PFSK-1 (cell line): ENCODE results near the gene NEDD4L.

ENCODE experiments used
- FOXP2 ChIP-seq: optimal IDR thresholded peaks from 2 replicates; pipeline ENCODE3; 2011; ENCODE audit warnings: borderline replicate concordance, control low read depth, inconsistent platforms; ENCODE audit not compliant: insufficient read depth; ENCODE audit errors: extremely low read length, extremely low read depth
- POLR2AphosphoS5 ChIP-seq: IDR thresholded peaks from 2 replicates; pipeline ENCODE4 v1.6.1; 2012; ENCODE audit warnings: low read depth, mild to moderate bottlenecking, control low read depth, low read length, moderate library complexity
- TAF1 ChIP-seq: IDR thresholded peaks from 2 replicates; pipeline ENCODE4 v1.6.1; 2012; ENCODE audit warnings: low read length, control low read depth, borderline replicate concordance; ENCODE audit not compliant: insufficient read depth

- no peak for TF ChIP-seq POLR2AphosphoS5
- no peak for TF ChIP-seq TAF1
- TF ChIP-seq FOXP2 = no peak
Observed at GRCh38 chr18:58135183-58135641, 91.2 kb downstream of the NEDD4L start.
